Liver (tissue), 3 donors: ENCODE measurements around the gene HID1.

Source experiments
- CTCF ChIP-seq: fragments of 150-350 bp; IDR thresholded peaks from 2 replicates; pipeline ENCODE4 v1.5.1; 2017; ENCODE audit warnings: improper control_type of control experiment, low read depth, low read length; ENCODE audit not compliant: missing input control
- EGR1 ChIP-seq, 2 donors: IDR thresholded peaks; 2 replicates each; pipeline ENCODE4 v1.6.1; 2016 to 2018; ENCODE audit warnings: antibody characterized with exemption in 2 of 2, low read depth in 2 of 2
- FOXA1 ChIP-seq: IDR thresholded peaks from 2 replicates; pipeline ENCODE4 v1.6.1; 2016; ENCODE audit warnings: antibody characterized with exemption
- FOXA2 ChIP-seq: IDR thresholded peaks from 2 replicates; pipeline ENCODE4 v1.6.1; 2016; ENCODE audit warnings: antibody characterized with exemption
- GABPA ChIP-seq, 2 donors: IDR thresholded peaks in 1 of 2; conservative IDR thresholded peaks in 1 of 2; 2 replicates each; pipeline ENCODE4 v1.6.1; 2016; ENCODE audit warnings: antibody characterized with exemption in 2 of 2, mild to moderate bottlenecking in 1 of 2, moderate library complexity in 1 of 2
- JUND ChIP-seq, 2 donors: IDR thresholded peaks; 2 replicates each; pipeline ENCODE4 v1.6.1; 2016; ENCODE audit warnings: antibody characterized with exemption in 2 of 2
- RAD21 ChIP-seq, 2 donors: IDR thresholded peaks; 2 replicates each; pipeline ENCODE4 v1.6.1; 2016; ENCODE audit warnings: antibody characterized with exemption in 2 of 2, mild to moderate bottlenecking in 2 of 2
- REST ChIP-seq: IDR thresholded peaks from 2 replicates; pipeline ENCODE4 v1.6.1; 2016; ENCODE audit warnings: antibody characterized with exemption, mild to moderate bottlenecking
- RXRA ChIP-seq, 2 donors: IDR thresholded peaks; 2 replicates each; pipeline ENCODE4 v1.6.1; 2017 to 2018; ENCODE audit warnings: antibody characterized with exemption in 2 of 2, mild to moderate bottlenecking in 1 of 2
- SP1 ChIP-seq: IDR thresholded peaks from 2 replicates; pipeline ENCODE4 v1.6.1; 2018; ENCODE audit warnings: antibody characterized with exemption, mild to moderate bottlenecking
- YY1 ChIP-seq: IDR thresholded peaks from 2 replicates; pipeline ENCODE4 v1.6.1; 2016; ENCODE audit warnings: antibody characterized with exemption, mild to moderate bottlenecking
- TF ChIP-seq, protein P1 (sequence below): IDR thresholded peaks from 2 replicates; pipeline ENCODE4 v1.6.1; 2016; ENCODE audit warnings: antibody characterized with exemption
- donor health status: healthy.
- donor health status: healthy.

DNA sequence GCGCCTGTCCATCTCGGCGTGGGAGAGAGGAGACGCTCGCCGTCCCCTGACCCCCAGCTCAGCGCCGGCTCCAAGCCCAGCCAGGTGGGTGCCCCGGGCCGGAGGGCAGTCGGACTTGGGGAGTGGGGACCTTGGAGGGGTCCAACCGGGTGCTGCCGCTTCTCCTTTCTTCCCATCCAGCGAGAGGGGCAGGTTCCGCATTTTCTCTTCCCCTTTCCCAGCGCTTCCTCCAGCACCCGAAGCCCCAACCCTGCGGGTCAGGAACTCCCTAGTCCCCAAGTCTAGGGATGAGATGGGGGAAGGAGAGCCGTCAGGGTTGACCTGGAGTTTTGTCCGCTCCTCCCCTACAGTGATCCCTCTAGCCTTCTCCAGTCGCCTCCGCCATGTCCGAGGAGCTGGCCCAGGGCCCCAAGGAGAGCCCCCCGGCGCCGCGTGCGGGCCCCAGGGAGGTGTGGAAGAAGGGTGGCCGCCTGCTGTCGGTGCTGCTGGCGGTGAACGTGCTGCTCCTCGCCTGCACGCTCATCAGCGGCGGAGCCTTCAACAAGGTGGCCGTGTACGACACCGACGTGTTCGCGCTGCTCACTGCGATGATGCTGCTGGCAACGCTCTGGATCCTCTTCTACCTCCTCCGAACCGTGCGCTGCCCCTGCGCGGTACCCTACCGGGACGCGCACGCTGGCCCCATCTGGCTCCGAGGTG lies 48.2 kb downstream of the HID1 start, which contains the start of gene OTOP2:
- TF ChIP-seq GABPA (IDR thresholded peaks at IDR 0.05 in 1 of 2, conservative IDR thresholded peaks at IDR 0.05 in 1 of 2) = no peak
- TF ChIP-seq, protein P1, sequence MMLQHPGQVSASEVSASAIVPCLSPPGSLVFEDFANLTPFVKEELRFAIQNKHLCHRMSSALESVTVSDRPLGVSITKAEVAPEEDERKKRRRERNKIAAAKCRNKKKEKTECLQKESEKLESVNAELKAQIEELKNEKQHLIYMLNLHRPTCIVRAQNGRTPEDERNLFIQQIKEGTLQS = no peak
- TF ChIP-seq CTCF = no peak
- no peak for TF ChIP-seq RAD21 (IDR thresholded peaks at IDR 0.05)
- TF ChIP-seq EGR1 (IDR thresholded peaks at IDR 0.05; ENCODE audit: low read depth in 2 of 2) = no peak
- no peak for TF ChIP-seq SP1
- TF ChIP-seq REST = no peak
- no peak for TF ChIP-seq RXRA (IDR thresholded peaks at IDR 0.05)
- TF ChIP-seq YY1 = no peak
- TF ChIP-seq JUND (IDR thresholded peaks at IDR 0.05) = no peak
- no peak for TF ChIP-seq FOXA2
- no peak for TF ChIP-seq FOXA1
